GM13976 (cell line): ENCODE data around the gene C19orf25.

ENCODE experiments used
- DNase-seq: peaks from one replicate; pipeline ENCODE4 v3.0.0; 2012; ENCODE audit warnings: low spot score
- CTCF ChIP-seq: IDR thresholded peaks from 2 replicates; pipeline ENCODE4 v1.5.1; 2012; ENCODE audit warnings: borderline replicate concordance, mild to moderate bottlenecking; ENCODE audit not compliant: insufficient read depth; ENCODE audit errors: extremely low read depth, missing control alignments, control extremely low read depth
- in situ Hi-C: fragments of 300-500 bp; cut with MboI; formaldehyde crosslinking; loops from one replicate; pipeline ENCODE4 v1.12.0; 2022; ENCODE audit warnings: low sequenced_read_pairs, mixed read lengths, inconsistent platforms; ENCODE audit not compliant: unreplicated experiment

C19orf25 gene

GRCh38 chr19:1468274-1468820 lies 10.7 kb downstream of the C19orf25 start:
- no peak for TF ChIP-seq CTCF
- no peak for DNase-seq

GRCh38 chr19:1467490-1468273 lies 11.3 kb downstream of the C19orf25 start:
- no peak for DNase-seq
- TF ChIP-seq CTCF: no peak
- in situ Hi-C loops: no loop called here

More at GRCh38 chr19:1468274-1468820, 10.7 kb downstream of the C19orf25 start:
- in situ Hi-C loops: no loop called here

GRCh38 chr19:1467215-1467489 lies 11.9 kb downstream of the C19orf25 start:
- no peak for TF ChIP-seq CTCF
- in situ Hi-C loops: no loop called here
- DNase-seq: no peak

- no peak for DNase-seq
- in situ Hi-C loops: no loop called here
- no peak for TF ChIP-seq CTCF
Measured at GRCh38 chr19:1466461-1467214, 12.4 kb downstream of the C19orf25 start.

- in situ Hi-C loops: no loop called here
Measured at GRCh38 chr19:1466018-1466460, 13.0 kb downstream of the C19orf25 start.

More at GRCh38 chr19:1466018-1466460, 13.0 kb downstream of the C19orf25 start:
- DNase-seq: no peak
- no peak for TF ChIP-seq CTCF
